Activated gamma-delta T cell treated with anti-CD3 and anti-CD28 coated beads, Interleukin-2, amount 50 U/mL, for 16 hours (primary cell): ENCODE results near the gene KIF18B.

ENCODE experiments used
- DNase-seq: peaks from one replicate; pipeline ENCODE4 v3.0.0-alpha.2; 2020; ENCODE audit warnings: low read depth

Gene KIF18B

GRCh38 chr17:44875761-44876160 lies 71.8 kb downstream of the KIF18B start:
- no peak for DNase-seq
